ENCODE measurements around the gene USF2. TPM values are rescaled to one million over a fixed set of nuclear protein-coding genes. Genes with fewer than 3 reads are reported as not detected.

USF2 gene
- total and polyA plus RNA-seq, 10 of the 15 experiments (the other 5 are each of a cell fraction or from before 2014, with no cell fraction given), result 0.56 to 157 (median 65.5) TPM

DNA sequence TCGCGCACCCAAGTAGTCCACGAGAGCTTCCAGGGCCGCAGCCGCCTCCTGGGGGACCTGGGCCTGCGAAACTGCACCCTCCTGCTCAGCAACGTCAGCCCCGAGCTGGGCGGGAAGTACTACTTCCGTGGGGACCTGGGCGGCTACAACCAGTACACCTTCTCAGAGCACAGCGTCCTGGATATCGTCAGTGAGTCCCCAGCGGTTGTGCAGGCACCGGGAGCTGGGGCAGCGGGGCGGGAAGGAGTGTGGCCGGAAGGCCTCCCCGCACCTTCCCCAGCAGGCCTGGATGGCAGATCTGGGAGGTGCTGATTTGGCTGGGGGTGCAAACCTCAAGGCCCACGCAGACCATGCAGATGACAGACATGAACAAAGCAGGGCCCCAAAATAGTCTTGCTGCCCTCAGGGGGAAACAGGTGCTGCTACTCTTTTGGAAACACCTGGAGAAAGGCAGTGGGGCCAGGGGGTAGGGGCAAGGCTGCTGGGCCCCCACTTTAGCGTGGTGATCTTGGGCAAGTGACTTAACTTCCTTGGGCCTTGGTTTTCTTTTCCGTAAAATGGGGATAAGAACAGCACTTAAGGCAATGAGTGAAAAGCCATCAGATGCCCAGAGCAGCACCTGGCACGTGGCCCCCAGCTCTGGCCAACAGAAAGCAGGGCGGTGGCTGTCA lies 27.2 kb downstream of the USF2 start (continued):
- TF ChIP-seq GATAD2B (conservative IDR thresholded peaks at IDR 0.05; ENCODE audit: low read depth), result 0 out of 2 replicates have a peak, but pooled peaks have one; percentile 71
- TF ChIP-seq HDAC2 (IDR thresholded peaks at IDR 0.05), result no peak
- TF ChIP-seq, protein P1, sequence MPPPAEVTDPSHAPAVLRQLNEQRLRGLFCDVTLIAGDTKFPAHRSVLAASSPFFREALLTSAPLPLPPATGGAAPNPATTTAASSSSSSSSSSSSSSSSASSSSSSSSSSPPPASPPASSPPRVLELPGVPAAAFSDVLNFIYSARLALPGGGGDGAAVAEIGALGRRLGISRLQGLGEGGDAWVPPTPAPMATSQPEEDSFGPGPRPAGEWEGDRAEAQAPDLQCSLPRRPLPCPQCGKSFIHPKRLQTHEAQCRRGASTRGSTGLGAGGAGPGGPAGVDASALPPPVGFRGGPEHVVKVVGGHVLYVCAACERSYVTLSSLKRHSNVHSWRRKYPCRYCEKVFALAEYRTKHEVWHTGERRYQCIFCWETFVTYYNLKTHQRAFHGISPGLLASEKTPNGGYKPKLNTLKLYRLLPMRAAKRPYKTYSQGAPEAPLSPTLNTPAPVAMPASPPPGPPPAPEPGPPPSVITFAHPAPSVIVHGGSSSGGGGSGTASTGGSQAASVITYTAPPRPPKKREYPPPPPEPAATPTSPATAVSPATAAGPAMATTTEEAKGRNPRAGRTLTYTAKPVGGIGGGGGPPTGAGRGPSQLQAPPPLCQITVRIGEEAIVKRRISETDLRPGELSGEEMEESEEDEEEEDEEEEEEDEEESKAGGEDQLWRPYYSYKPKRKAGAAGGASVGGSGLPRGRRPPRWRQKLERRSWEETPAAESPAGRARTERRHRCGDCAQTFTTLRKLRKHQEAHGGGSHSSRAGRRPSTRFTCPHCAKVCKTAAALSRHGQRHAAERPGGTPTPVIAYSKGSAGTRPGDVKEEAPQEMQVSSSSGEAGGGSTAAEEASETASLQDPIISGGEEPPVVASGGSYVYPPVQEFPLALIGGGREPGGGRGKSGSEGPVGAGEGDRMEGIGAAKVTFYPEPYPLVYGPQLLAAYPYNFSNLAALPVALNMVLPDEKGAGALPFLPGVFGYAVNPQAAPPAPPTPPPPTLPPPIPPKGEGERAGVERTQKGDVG (CRISPR knock-in tag; IDR thresholded peaks at IDR 0.05), result no peak
- TF ChIP-seq POU2F2 (IDR thresholded peaks at IDR 0.05; ENCODE audit: borderline replicate concordance, low read depth, low read length), result no peak
- no peak for TF ChIP-seq STAT1 (conservative IDR thresholded peaks at IDR 0.05)
- peak; percentile 89 for TF ChIP-seq MEF2B (IDR thresholded peaks at IDR 0.05; ENCODE audit: partially characterized antibody, poor library complexity, severe bottlenecking)
- peak; percentile 83 for TF ChIP-seq MEF2A (IDR thresholded peaks at IDR 0.05; ENCODE audit: insufficient read depth, low read depth, low read length)
- TF ChIP-seq, protein P2, sequence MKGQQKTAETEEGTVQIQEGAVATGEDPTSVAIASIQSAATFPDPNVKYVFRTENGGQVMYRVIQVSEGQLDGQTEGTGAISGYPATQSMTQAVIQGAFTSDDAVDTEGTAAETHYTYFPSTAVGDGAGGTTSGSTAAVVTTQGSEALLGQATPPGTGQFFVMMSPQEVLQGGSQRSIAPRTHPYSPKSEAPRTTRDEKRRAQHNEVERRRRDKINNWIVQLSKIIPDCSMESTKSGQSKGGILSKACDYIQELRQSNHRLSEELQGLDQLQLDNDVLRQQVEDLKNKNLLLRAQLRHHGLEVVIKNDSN (IDR thresholded peaks at IDR 0.05; ENCODE audit: borderline replicate concordance, extremely low read length, insufficient read depth, low read depth, low read length), result peak; percentile 22
- no peak for TF ChIP-seq BMI1 (IDR thresholded peaks at IDR 0.05; ENCODE audit: borderline replicate concordance)
- TF ChIP-seq, protein P3, sequence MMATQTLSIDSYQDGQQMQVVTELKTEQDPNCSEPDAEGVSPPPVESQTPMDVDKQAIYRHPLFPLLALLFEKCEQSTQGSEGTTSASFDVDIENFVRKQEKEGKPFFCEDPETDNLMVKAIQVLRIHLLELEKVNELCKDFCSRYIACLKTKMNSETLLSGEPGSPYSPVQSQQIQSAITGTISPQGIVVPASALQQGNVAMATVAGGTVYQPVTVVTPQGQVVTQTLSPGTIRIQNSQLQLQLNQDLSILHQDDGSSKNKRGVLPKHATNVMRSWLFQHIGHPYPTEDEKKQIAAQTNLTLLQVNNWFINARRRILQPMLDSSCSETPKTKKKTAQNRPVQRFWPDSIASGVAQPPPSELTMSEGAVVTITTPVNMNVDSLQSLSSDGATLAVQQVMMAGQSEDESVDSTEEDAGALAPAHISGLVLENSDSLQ (IDR thresholded peaks at IDR 0.05), result peak; percentile 35; the same call in 1 of the 2 replicates
- peak; percentile 40; the same call in 1 of the 2 replicates for TF ChIP-seq ZNF217 (IDR thresholded peaks at IDR 0.05)
- TF ChIP-seq, protein P4, sequence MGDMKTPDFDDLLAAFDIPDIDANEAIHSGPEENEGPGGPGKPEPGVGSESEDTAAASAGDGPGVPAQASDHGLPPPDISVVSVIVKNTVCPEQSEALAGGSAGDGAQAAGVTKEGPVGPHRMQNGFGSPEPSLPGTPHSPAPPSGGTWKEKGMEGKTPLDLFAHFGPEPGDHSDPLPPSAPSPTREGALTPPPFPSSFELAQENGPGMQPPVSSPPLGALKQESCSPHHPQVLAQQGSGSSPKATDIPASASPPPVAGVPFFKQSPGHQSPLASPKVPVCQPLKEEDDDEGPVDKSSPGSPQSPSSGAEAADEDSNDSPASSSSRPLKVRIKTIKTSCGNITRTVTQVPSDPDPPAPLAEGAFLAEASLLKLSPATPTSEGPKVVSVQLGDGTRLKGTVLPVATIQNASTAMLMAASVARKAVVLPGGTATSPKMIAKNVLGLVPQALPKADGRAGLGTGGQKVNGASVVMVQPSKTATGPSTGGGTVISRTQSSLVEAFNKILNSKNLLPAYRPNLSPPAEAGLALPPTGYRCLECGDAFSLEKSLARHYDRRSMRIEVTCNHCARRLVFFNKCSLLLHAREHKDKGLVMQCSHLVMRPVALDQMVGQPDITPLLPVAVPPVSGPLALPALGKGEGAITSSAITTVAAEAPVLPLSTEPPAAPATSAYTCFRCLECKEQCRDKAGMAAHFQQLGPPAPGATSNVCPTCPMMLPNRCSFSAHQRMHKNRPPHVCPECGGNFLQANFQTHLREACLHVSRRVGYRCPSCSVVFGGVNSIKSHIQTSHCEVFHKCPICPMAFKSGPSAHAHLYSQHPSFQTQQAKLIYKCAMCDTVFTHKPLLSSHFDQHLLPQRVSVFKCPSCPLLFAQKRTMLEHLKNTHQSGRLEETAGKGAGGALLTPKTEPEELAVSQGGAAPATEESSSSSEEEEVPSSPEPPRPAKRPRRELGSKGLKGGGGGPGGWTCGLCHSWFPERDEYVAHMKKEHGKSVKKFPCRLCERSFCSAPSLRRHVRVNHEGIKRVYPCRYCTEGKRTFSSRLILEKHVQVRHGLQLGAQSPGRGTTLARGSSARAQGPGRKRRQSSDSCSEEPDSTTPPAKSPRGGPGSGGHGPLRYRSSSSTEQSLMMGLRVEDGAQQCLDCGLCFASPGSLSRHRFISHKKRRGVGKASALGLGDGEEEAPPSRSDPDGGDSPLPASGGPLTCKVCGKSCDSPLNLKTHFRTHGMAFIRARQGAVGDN (IDR thresholded peaks at IDR 0.05), result 0 out of 2 replicates have a peak, but pooled peaks have one; percentile 44
- TF ChIP-seq, protein P5, sequence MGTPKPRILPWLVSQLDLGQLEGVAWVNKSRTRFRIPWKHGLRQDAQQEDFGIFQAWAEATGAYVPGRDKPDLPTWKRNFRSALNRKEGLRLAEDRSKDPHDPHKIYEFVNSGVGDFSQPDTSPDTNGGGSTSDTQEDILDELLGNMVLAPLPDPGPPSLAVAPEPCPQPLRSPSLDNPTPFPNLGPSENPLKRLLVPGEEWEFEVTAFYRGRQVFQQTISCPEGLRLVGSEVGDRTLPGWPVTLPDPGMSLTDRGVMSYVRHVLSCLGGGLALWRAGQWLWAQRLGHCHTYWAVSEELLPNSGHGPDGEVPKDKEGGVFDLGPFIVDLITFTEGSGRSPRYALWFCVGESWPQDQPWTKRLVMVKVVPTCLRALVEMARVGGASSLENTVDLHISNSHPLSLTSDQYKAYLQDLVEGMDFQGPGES (IDR thresholded peaks at IDR 0.05), result no peak
- peak; percentile 84; the same call in 1 of the 2 replicates for TF ChIP-seq TCF12 (IDR thresholded peaks at IDR 0.05; ENCODE audit: low read depth, low read length)
- TF ChIP-seq CREB1 (IDR thresholded peaks at IDR 0.05; ENCODE audit: low read depth), result peak; percentile 28; the same call in 1 of the 2 replicates
- TF ChIP-seq EGR1 (IDR thresholded peaks at IDR 0.05; ENCODE audit: borderline replicate concordance in 1 of 2, low read depth in 2 of 2, low read length in 2 of 2), result peak in 1 of 2 experiments; percentile 58; a peak in 1 of 3 replicates
- TF ChIP-seq MTA3 (IDR thresholded peaks at IDR 0.05; ENCODE audit: borderline replicate concordance, low read length), result peak; percentile 48; the same call in 1 of the 2 replicates
- peak; percentile 82 for TF ChIP-seq EED (IDR thresholded peaks at IDR 0.05; ENCODE audit: low read depth)
